K562 (cell line): Measurements from ENCODE around the gene CLDN14. TPM values are rescaled to one million over a fixed set of nuclear protein-coding genes. Genes with fewer than 3 reads are reported as not detected.

Experiments
- ATAC-seq: fragments of 200-7000 bp; cut with Tn5 transposase; 3 replicates; pipeline ENCODE4 v1.9.1; 2020; ENCODE audit warnings: moderate library complexity
- BruUV-seq: library from RNA; stranded (reverse); fragments of 400-500 nt; replicated peaks from 2 replicates; lab custom pipeline; 2021; lab: Mats Ljungman, UMichigan
- CTCF ChIA-PET: fragments of 300-600 bp; formaldehyde crosslinking; extraction: SDS; loops from one replicate; lab custom pipeline; 2021; ENCODE audit warnings: low intra/inter-chr PET ratio; lab: Yijun Ruan, JAX
- POLR2A ChIA-PET: fragments of 300-600, 350-650 bp; sonication (Branson Sonifier 250); formaldehyde crosslinking; extraction: SDS; loops from one replicate; lab custom pipeline; 2021; ENCODE audit warnings: antibody characterized with exemption, inconsistent platforms; lab: Yijun Ruan, JAX
- DNase-seq, 4 experiments: peaks; one replicate each; pipeline versions ENCODE4 v3.0.0 to v3.0.0-alpha.2; 2011 to 2018; ENCODE audit warnings: low spot score in 3 of 4, mixed read lengths in 3 of 4; ENCODE audit errors: extremely low read depth in 1 of 4
- FAIRE-seq: peaks from 2 replicates; lab custom pipeline; 2011; peaks lifted over from hg19 to GRCh38; lab: Jason Lieb, UNC
- H2AFZ ChIP-seq: 2 replicates; pipeline ENCODE4 v1.6.0; 2011; ENCODE audit warnings: low read depth, low read length, control low read depth, inconsistent platforms
- H3K27ac ChIP-seq: fragments of 200-600 bp; 3 replicates; pipeline ENCODE4 v1.8.0; 2011; ENCODE audit warnings: low read depth, mild to moderate bottlenecking, control low read depth, inconsistent platforms, low read length, moderate library complexity, mixed read lengths; ENCODE audit errors: extremely low read depth
- H3K27me3 ChIP-seq, 2 experiments: fragments of 300-600 bp in 1 of 2; 2 replicates in 1 of 2; 3 replicates in 1 of 2; pipeline versions ENCODE4 v1.6.0 to v1.8.0; 2011; ENCODE audit warnings: inconsistent platforms in 2 of 2, low read length in 2 of 2, mild to moderate bottlenecking in 1 of 2, mixed read lengths in 1 of 2, moderate library complexity in 1 of 2; ENCODE audit not compliant: control insufficient read depth in 2 of 2, insufficient read depth in 2 of 2
- H3K36me3 ChIP-seq: fragments of 300-600 bp; 3 replicates; pipeline ENCODE4 v1.8.0; 2011; ENCODE audit warnings: mild to moderate bottlenecking, low read length, inconsistent platforms; ENCODE audit not compliant: control insufficient read depth, insufficient read depth
- H3K4me1 ChIP-seq, 2 experiments: fragments of 200-600 bp in 1 of 2; replicated peaks in 1 of 2; 2 replicates in 1 of 2; 3 replicates in 1 of 2; pipeline versions ENCODE4 v1.5.1 to v1.8.0; 2011; ENCODE audit warnings: inconsistent platforms in 2 of 2, low read length in 2 of 2, mild to moderate bottlenecking in 1 of 2, mixed read lengths in 1 of 2, moderate library complexity in 1 of 2; ENCODE audit not compliant: control insufficient read depth in 2 of 2, insufficient read depth in 2 of 2
- H3K4me2 ChIP-seq: 2 replicates; pipeline ENCODE4 v1.6.1; 2011; ENCODE audit warnings: low read length, control low read depth, inconsistent platforms, mixed read lengths; ENCODE audit not compliant: insufficient read depth
- H3K4me3 ChIP-seq: fragments of 200-600 bp; sonication (generic), shearing (Covaris generic); 2 replicates; pipeline ENCODE4 v1.5.1; 2016; ENCODE audit warnings: control low read depth, inconsistent platforms
- H3K79me2 ChIP-seq: fragments of 200-600 bp; 3 replicates; pipeline ENCODE4 v1.8.0; 2011; ENCODE audit warnings: low read length, inconsistent platforms; ENCODE audit not compliant: control insufficient read depth, insufficient read depth
- H3K9ac ChIP-seq, 2 experiments: 2 replicates each; pipeline versions ENCODE4 v1.6.0 to v1.6.1; 2011; ENCODE audit warnings: low read depth in 2 of 2, low read length in 2 of 2, control low read depth in 1 of 2, inconsistent platforms in 1 of 2, mild to moderate bottlenecking in 1 of 2, mixed read lengths in 1 of 2; ENCODE audit not compliant: insufficient read depth in 1 of 2
- H3K9me1 ChIP-seq: one replicate; pipeline ENCODE4 v1.6.0; 2011; ENCODE audit warnings: inconsistent platforms, mild to moderate bottlenecking, low read length, moderate library complexity; ENCODE audit not compliant: control insufficient read depth, insufficient read depth
- H3K9me3 ChIP-seq: replicated peaks from 2 replicates; pipeline ENCODE4 v1.5.1; 2011; ENCODE audit warnings: low read depth, low read length, inconsistent platforms; ENCODE audit not compliant: control insufficient read depth, insufficient read depth
- H4K20me1 ChIP-seq: replicated peaks from 2 replicates; pipeline ENCODE4 v1.6.1; 2011; ENCODE audit warnings: low read length, inconsistent platforms, mixed read lengths; ENCODE audit not compliant: control insufficient read depth, insufficient read depth
- ARID1B ChIP-seq: fragments of 450-650 bp; IDR thresholded peaks from 2 replicates; pipeline ENCODE4 v1.6.1; 2016; ENCODE audit warnings: antibody characterized with exemption, mild to moderate bottlenecking, inconsistent platforms
- ARID2 ChIP-seq: fragments of 450-650 bp; IDR thresholded peaks from 2 replicates; pipeline ENCODE4 v1.6.1; 2017; ENCODE audit warnings: antibody characterized with exemption, mild to moderate bottlenecking
- ETV5 ChIP-seq: sonication (generic); formaldehyde crosslinking; IDR thresholded peaks from 2 replicates; pipeline ENCODE4 v1.4.0; 2020; ENCODE audit warnings: low read depth, mild to moderate bottlenecking, missing genetic modification reagents
- MXI1 ChIP-seq: IDR thresholded peaks from 2 replicates; pipeline ENCODE4 v1.6.1; 2011; ENCODE audit warnings: low read depth, mild to moderate bottlenecking, improper control_type of control experiment, low read length
- NONO ChIP-seq, 2 experiments: fragments of 200-400 bp in 1 of 2; fragments of 450-650 bp in 1 of 2; formaldehyde crosslinking in 1 of 2; IDR thresholded peaks; 2 replicates each; pipeline ENCODE4 v1.6.1; 2017; ENCODE audit warnings: low read depth in 2 of 2, mild to moderate bottlenecking in 2 of 2, moderate library complexity in 2 of 2, low read length in 1 of 2
- SMARCA4 ChIP-seq: fragments of 450-650 bp; IDR thresholded peaks from 2 replicates; pipeline ENCODE4 v1.6.1; 2016
- ZNF3 ChIP-seq: fragments of 250-450 bp; sonication (Bioruptor Pico); IDR thresholded peaks from 2 replicates; pipeline ENCODE4 v1.5.0; 2021; ENCODE audit warnings: mild to moderate bottlenecking, moderate library complexity
- ZNF584 ChIP-seq: fragments of 200-800 bp; sonication (Bioruptor generic); IDR thresholded peaks from 2 replicates; pipeline ENCODE4 v1.6.1; 2016; ENCODE audit warnings: low read depth, mild to moderate bottlenecking, missing genetic modification characterization, missing compliant biosample characterization
- WGBS: fragments of 100-300 bp; shearing (Covaris generic); methylation state at CpG from one replicate; pipeline ENCODE4 v1.1.6; 2016; ENCODE audit warnings: low coverage, mixed read lengths; ENCODE audit not compliant: insufficient coverage; ENCODE audit errors: missing lambda C conversion rate; 5-methylcytosine and 5-hydroxymethylcytosine counted together
- in situ Hi-C: fragments of 300-500 bp; cut with MboI; formaldehyde crosslinking; loops from 4 replicates; pipeline ENCODE4 v1.15.0; 2018; ENCODE audit warnings: inconsistent platforms, mixed read lengths
- intact Hi-C: fragments of 100-400 bp; cut with micrococcal nuclease; formaldehyde crosslinking; loops from 2 replicates; pipeline ENCODE4 v1.14.2; 2022
- polyA plus RNA-seq, 8 experiments: library from polyadenylated mRNA; depleted of rRNA in 4 of 8; stranded (reverse) in 5 of 8; unstranded in 3 of 8; fragments of >200 nt; fragmentation: Nextera tagmentation in 2 of 8; fragmentation: Illumina TruSeq in 1 of 8; extraction: Ambion mirVana in 2 of 8; extraction: Trizol in 1 of 8; gene quantifications; 2 replicates each; pipeline versions ENCODE4 v1.2.1 to v1.2.3, GENCODE V29; 2011 to 2014; ENCODE audit warnings: inconsistent platforms in 1 of 8, missing spikeins in 1 of 8
- total RNA-seq, 7 experiments: library from RNA; depleted of rRNA in 6 of 7; stranded (reverse); fragments of >200 nt in 6 of 7; fragmentation: Illumina TruSeq in 2 of 7; extraction: Trizol in 2 of 7; gene quantifications; 2 replicates each; pipeline versions ENCODE4 v1.2.1 to v1.2.3, GENCODE V29; 2011 to 2021; ENCODE audit warnings: low replicate concordance in 1 of 7
- TF ChIP-seq, protein P1 (sequence below): fragments of 250-450 bp; sonication (Bioruptor Pico); IDR thresholded peaks from 2 replicates; pipeline ENCODE4 v1.9.0; 2021; ENCODE audit warnings: mild to moderate bottlenecking
- TF ChIP-seq, protein P2 (sequence below): fragments of 450-650 bp; IDR thresholded peaks from 2 replicates; pipeline ENCODE4 v1.6.1; 2016

The CLDN14 gene
- total and polyA plus RNA-seq, 9 of the 15 experiments (the other 6 are each of a cell fraction or from before 2014, with no cell fraction given) = not detected

DNA sequence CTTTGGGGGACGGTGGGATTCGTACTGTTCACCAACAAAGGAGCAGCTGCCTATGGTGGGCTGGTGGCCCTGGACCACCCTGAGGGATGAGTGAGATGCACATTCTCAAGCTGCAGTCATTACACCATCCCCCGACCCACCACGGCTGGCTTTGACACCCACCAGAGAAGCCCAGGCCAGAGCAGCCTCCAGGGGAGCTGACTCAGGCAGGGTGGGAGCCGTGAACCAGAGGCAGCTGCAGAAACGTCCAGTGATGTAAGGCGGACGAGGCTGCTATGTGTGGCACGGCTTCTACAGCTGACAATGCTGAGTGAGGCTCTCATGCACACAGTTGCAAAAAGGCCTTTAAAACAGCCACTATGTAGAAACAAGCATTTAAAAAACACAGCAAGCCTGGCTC, 54.6 kb downstream of the CLDN14 start:
- H3K79me2 ChIP-seq = no peaks in the 10 kb centered on the region
- no peak overlapping the region for H3K27ac ChIP-seq
- no peak for DNase-seq
- 39% methylated on average over 9 of the region's 9 CpGs for WGBS
- peaks cover 18% of the 10 kb centered on the region; the same call in 1 of the 2 replicates for H4K20me1 ChIP-seq
- TF ChIP-seq ETV5 = no peak
- TF ChIP-seq NONO (IDR thresholded peaks at IDR 0.05; ENCODE audit: low read depth in 2 of 2, low read length in 1 of 2) = no peak
- no peak for TF ChIP-seq ARID1B
- TF ChIP-seq, protein P1, sequence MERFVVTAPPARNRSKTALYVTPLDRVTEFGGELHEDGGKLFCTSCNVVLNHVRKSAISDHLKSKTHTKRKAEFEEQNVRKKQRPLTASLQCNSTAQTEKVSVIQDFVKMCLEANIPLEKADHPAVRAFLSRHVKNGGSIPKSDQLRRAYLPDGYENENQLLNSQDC = no peak
- no peak for TF ChIP-seq ZNF3 (CRISPR knock-in tag)
- TF ChIP-seq ZNF584 (CRISPR knock-in tag) = no peak
- TF ChIP-seq MXI1 = no peak
- TF ChIP-seq ARID2 = no peak
- TF ChIP-seq, protein P2, sequence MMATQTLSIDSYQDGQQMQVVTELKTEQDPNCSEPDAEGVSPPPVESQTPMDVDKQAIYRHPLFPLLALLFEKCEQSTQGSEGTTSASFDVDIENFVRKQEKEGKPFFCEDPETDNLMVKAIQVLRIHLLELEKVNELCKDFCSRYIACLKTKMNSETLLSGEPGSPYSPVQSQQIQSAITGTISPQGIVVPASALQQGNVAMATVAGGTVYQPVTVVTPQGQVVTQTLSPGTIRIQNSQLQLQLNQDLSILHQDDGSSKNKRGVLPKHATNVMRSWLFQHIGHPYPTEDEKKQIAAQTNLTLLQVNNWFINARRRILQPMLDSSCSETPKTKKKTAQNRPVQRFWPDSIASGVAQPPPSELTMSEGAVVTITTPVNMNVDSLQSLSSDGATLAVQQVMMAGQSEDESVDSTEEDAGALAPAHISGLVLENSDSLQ = no peak
- no peak for TF ChIP-seq SMARCA4
- ChIA-PET CTCF (interaction anchor here (0.6 kb wide), 1 partner anchor 593 kb away, joined by 4 read pairs; no protein-coding TSS in a partner anchor), POLR2A (interaction anchor here (0.6 kb wide), 1 partner anchor 296 kb away, joined by 4 read pairs; no protein-coding TSS in a partner anchor)
- H3K4me1 ChIP-seq = peaks cover 19 to 29% of the 10 kb centered on the region in 2 experiments
- no peaks in the 10 kb centered on the region for H3K27me3 ChIP-seq
- BruUV-seq = no TSS peak
- no peaks in the 10 kb centered on the region for H3K36me3 ChIP-seq
- no peak for FAIRE-seq
- intact Hi-C loops (no loop called here), in situ Hi-C loops (no loop called here)
- no peak overlapping the region for H3K9ac ChIP-seq
- no peak for ATAC-seq
- no peak overlapping the region for H2AFZ ChIP-seq
- no peak overlapping the region for H3K4me2 ChIP-seq
- no peak overlapping the region for H3K4me3 ChIP-seq
- no peaks in the 10 kb centered on the region for H3K9me3 ChIP-seq
- H3K9me1 ChIP-seq = peaks cover 10% of the 10 kb centered on the region
